WERI-Rb-1 (cell line): ENCODE results near the gene ZNF548.

ENCODE experiments used
- DNase-seq: peaks from one replicate; pipeline ENCODE4 v3.0.0-alpha.2; 2020
- H3K27ac ChIP-seq: fragments of 250-450 bp; sonication (Bioruptor Pico); 2 replicates; pipeline ENCODE4 v1.5.1; 2020; ENCODE audit warnings: mild to moderate bottlenecking, moderate library complexity
- H3K27me3 ChIP-seq: fragments of 250-450 bp; sonication (Bioruptor Pico); 2 replicates; pipeline ENCODE4 v1.5.1; 2021; ENCODE audit warnings: mild to moderate bottlenecking, low read depth, moderate library complexity; ENCODE audit not compliant: insufficient read depth, severe bottlenecking
- H3K36me3 ChIP-seq: fragments of 250-450 bp; sonication (Bioruptor Pico); 2 replicates; pipeline ENCODE4 v1.5.1; 2020; ENCODE audit warnings: mild to moderate bottlenecking, moderate library complexity
- H3K4me3 ChIP-seq: 2 replicates; pipeline ENCODE4 v1.5.1; 2011; ENCODE audit warnings: low read depth, mild to moderate bottlenecking, control low read depth, low read length
- H3K9me3 ChIP-seq: fragments of 250-450 bp; sonication (Bioruptor Pico); 2 replicates; pipeline ENCODE4 v1.5.1; 2021; ENCODE audit warnings: mild to moderate bottlenecking, moderate library complexity; ENCODE audit not compliant: severe bottlenecking
- CTCF ChIP-seq: IDR thresholded peaks from 2 replicates; pipeline ENCODE4 v1.5.1; 2011; ENCODE audit warnings: low read depth, mild to moderate bottlenecking, control low read depth, inconsistent platforms, low read length

Gene ZNF548

GRCh38 chr19:57434386-57435061 is 44.9 kb downstream of the ZNF548 start:
- peaks cover 20% of the 10 kb centered on the region for H3K36me3 ChIP-seq
- peak overlapping the region; percentile 89 for H3K27ac ChIP-seq
- no peak for TF ChIP-seq CTCF
- peaks cover 2% of the 10 kb centered on the region for H3K9me3 ChIP-seq
- no peaks in the 10 kb centered on the region for H3K27me3 ChIP-seq
- peak overlapping the region; percentile 57 for H3K4me3 ChIP-seq
- DNase-seq = no peak

GRCh38 chr19:57435062-57435978 is 45.7 kb downstream of the ZNF548 start, which contains the start of gene ZNF749:
ZNF749 (plus strand) TSS chr19:57435325; CDS start chr19:57435579, 254 bp downstream.
- peak within 1 kb of the TSS; percentile 89 for H3K27ac ChIP-seq
- DNase-seq = peak; percentile 99

DNA sequence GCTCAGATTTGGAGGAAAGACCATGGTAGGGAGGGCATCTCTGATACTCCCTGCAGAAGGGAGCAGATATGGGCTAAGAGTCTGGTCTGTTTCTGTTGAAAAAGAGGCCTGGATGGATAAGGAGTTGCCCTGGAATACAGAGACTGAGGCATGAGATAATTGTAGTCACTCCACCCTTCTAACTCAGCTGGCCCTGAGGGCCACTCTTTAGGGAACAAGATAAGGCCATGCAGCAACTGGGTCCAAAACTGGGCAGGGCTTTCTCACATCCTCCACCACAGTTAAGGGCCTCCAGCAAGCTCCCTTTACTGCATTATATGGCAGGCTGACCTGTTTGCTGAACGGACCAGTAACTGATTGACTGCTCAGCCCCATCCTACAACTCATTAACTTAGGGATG is 46.8 kb downstream of the ZNF548 start:
- no peak overlapping the region for H3K27ac ChIP-seq
- no peak for DNase-seq
- H3K4me3 ChIP-seq = peak overlapping the region; percentile 57
- H3K36me3 ChIP-seq = peaks cover 20% of the 10 kb centered on the region
- H3K27me3 ChIP-seq = no peaks in the 10 kb centered on the region
- peaks cover 2% of the 10 kb centered on the region for H3K9me3 ChIP-seq
- TF ChIP-seq CTCF = no peak

More at GRCh38 chr19:57435062-57435978, 45.7 kb downstream of the ZNF548 start, which contains the start of gene ZNF749:
- H3K27me3 ChIP-seq = no peaks in the 10 kb centered on the region
- H3K36me3 ChIP-seq = peaks cover 20% of the 10 kb centered on the region
- H3K9me3 ChIP-seq = peaks cover 2% of the 10 kb centered on the region
- H3K4me3 ChIP-seq = peak within 1 kb of the TSS; percentile 57
- TF ChIP-seq CTCF = no peak

DNA sequence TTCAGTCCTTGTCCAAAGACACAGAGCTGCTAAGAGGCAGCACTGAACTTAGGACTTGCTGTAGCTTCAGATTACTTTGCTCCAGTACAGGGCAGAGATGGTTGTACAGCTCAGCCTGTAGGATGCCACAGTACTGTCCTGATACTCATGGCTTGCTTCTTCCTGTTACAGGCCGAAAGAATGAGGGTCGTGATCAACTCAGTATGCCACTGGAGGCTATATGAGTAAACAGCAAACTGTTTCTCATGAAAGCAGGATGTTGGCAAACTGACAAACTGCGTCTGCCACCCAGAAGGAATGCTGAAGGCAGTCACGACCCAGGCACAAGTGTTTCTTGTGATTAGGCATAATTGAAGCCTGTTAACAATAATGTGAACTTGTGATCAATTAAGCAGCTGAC is 48.3 kb downstream of the ZNF548 start:
- no peak for TF ChIP-seq CTCF

DNA sequence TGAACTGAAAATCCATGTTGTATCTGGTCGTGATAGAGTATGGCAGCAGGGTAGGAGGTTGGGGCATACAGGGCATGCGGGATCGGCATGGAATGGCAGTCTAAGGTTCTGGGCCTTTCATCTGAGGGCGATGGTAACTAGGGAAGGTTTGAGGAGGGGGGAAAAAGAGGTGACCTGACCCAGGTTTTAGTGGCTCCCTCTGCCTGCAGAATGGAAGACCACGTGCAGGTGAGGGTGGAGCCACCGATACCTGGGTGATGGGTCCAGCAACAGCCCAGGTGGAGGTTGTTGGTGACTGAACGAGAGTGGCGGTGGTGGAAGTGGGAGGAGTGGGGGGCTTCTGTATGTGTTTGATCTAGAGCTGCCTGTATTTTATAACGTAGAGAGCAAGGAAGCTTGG is 49.3 kb downstream of the ZNF548 start:
- H3K9me3 ChIP-seq = peaks cover 2% of the 10 kb centered on the region
- H3K27ac ChIP-seq = no peak overlapping the region
- no peak for TF ChIP-seq CTCF
- DNase-seq = no peak
- peaks cover 35% of the 10 kb centered on the region for H3K36me3 ChIP-seq
- H3K27me3 ChIP-seq = no peaks in the 10 kb centered on the region
- H3K4me3 ChIP-seq = no peak overlapping the region

More for the DNA sequence above, 48.3 kb downstream of the ZNF548 start:
- H3K36me3 ChIP-seq = peaks cover 25% of the 10 kb centered on the region
- no peak overlapping the region for H3K27ac ChIP-seq
- H3K9me3 ChIP-seq = peaks cover 2% of the 10 kb centered on the region
- no peaks in the 10 kb centered on the region for H3K27me3 ChIP-seq
- DNase-seq = no peak
- H3K4me3 ChIP-seq = no peak overlapping the region
